GM18517 (cell line): ENCODE measurements around the gene ARHGEF11.

ENCODE experiments used
- ATAC-seq: cut with Tn5 transposase; IDR thresholded peaks from one replicate; pipeline ENCODE4 v1.9.1; 2021; ENCODE audit warnings: mild to moderate bottlenecking, moderate library complexity; ENCODE audit not compliant: unreplicated experiment

The ARHGEF11 gene

DNA sequence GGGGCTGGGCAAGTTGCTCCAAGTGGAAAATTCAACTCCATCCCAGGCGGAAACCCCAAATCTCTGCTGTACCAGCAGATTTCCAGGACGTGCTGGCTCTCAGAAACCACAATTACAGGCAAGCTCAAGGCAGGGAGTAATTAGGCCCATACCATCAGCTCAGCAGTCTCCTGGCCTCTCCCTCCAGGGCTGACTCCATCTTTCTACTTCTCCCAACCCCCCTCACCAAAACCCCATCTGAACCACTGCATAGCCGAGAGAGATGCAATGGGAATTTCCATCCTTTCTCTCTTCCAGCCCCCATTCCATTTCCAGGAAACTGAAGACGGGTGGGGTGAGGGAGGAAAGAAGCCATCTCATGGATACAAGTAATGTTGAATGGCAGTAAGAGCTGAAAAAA, 41.2 kb downstream of the ARHGEF11 start:
- ATAC-seq: no peak

GRCh38 chr1:157001304-157001703, 44.2 kb downstream of the ARHGEF11 start:
- no peak for ATAC-seq

GRCh38 chr1:157000686-157001085, 44.9 kb downstream of the ARHGEF11 start:
- no peak for ATAC-seq

- ATAC-seq: no peak
These were observed 45.8 kb downstream of the ARHGEF11 start for GRCh38 chr1:156999596-157000320.

DNA sequence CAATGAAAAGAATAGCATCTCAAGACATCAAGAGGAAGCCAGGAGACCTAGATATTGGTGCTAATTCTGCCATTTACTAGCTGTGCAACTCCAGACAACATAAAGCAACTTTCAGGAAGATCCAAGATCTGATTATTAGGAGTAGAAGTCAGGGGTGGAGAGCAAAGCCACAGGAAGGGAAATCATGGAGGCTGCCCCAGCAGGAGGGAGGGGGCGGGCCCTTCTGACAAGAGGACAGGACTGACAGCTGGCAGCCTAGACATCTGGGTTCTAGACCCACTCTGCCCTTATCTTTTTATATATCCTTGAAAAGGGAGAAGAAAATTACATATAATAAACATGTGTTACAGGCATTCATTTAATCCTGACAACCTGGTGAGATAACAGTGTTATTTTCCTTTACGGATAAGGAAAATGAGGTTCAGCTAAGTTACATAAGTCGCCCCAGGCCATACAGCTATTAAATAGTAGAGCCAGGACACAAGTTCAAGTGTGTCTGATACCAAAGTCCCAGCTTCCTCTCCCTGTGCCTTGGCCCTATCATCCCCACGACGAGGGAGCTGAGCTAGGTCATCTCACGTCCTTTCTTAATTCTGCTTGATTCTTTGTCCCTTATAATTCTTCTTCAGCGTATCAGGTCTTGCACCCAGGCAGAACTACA, 46.6 kb downstream of the ARHGEF11 start:
- ATAC-seq: no peak

DNA sequence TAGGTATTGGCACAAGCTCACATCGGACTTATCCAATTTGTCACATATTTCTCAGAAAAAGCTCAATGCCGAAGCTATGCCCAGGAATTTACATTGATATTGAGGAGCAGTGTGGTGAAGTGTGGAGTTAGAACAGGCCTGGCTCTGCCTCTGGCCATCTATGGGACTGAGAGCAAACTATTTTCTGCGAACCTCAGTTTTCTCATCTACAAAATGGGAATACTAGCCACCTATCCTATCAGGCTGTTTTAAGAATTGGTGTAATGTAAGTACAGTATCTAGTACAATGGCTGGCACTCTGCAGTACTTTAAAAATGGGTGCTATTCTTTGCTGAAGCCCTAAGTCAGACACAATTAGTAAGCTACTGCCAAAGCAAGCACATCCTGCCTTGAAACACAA, 47.2 kb downstream of the ARHGEF11 start:
- ATAC-seq: no peak

DNA sequence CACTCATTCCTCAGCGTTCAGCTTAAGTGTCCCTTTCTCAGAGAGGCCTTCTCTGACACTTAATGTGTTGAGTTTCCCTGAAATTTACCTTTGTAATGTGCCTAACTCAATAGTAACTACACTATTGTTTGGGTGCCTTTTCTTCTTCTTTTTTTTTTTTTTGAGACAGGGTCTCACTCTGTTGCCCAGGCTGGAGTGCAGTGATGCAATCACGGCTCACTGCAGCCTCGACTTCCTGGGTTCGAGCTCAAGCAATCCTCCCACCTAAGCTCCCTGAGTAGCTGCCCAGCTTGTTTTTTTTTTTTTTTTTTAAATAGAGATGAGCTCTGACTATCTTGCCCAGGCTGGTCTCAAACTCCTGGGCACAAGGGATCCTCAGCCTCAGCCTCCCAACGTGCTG, 50.1 kb downstream of the ARHGEF11 start:
- no peak for ATAC-seq

DNA sequence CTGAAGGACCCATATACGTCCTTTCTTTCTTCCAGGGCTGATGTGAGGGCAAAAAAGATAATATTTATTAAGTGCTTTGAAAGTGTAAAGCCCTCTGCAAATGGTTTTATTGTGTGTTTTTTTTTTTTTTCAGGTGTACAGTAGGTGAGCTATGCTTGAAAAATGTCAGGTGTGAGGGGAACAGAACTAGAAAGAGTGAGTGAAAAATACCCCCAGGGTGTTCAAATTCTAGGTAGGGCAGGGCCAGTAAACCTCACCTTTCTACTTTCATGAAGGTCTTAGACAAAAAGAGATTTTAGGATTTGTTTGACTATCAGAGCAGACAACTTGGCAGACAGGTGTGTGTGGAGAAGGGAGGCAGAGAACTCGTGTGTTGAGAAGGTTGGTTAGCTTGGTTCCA, 51.3 kb downstream of the ARHGEF11 start:
- ATAC-seq: no peak

DNA sequence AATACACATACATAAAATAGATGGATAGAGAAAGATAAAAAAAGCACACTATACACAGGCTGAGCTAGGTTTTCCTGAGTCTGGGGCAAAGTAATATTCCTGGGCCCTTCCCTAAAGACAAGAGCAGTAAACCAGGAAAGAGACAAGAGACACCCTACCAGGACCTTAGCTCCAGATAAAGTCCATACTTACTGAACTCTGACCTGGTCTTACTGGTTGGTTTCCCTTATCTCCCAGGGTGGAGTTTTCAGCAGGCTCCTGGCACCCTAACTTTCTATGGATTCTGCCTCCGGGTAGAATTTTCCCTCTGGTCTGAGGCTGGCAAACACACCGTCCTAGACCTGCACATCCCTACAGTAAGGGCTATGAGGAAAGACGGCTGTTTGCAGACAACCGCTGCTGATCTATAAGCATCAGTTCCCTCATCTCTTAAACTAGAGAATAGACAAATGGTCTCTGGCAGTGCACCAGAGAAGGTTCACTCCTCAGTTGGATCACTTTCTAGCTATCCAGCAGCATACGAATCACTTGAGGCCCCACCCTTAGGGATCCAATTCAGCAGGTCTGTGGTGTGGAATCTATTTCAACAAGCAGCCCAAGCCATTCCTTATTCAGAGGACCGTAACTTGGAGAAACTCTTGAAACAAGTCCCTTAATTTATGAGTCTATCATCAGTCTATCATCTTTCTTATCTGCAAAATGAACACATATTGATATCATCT, 52.0 kb downstream of the ARHGEF11 start:
- no peak for ATAC-seq

GRCh38 chr1:156992215-156992614, 53.3 kb downstream of the ARHGEF11 start:
- no peak for ATAC-seq

- ATAC-seq: no peak
These were observed 57.8 kb downstream of the ARHGEF11 start for GRCh38 chr1:156987715-156988114.

DNA sequence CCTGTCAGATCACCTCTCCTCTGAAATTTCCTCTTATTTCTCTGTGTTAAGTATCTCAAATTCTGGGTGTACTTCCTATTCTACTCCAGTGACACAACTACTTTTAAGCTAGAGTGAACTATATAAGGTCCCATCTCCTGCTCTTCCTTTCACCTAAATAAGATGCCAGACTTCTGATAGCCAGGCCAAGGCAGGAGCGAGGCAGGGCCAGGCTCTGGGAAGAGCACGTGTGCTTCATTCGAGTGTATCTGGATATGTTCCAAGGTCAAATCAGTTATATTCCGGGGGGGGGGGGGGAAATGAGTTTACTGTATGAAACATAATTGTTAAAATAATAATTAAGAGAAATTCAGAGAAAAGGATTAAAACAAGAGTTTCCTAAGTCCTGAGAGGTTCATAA, 65.0 kb downstream of the ARHGEF11 start:
- ATAC-seq: no peak

GRCh38 chr1:156975084-156975483, 70.5 kb downstream of the ARHGEF11 start:
- ATAC-seq: no peak

DNA sequence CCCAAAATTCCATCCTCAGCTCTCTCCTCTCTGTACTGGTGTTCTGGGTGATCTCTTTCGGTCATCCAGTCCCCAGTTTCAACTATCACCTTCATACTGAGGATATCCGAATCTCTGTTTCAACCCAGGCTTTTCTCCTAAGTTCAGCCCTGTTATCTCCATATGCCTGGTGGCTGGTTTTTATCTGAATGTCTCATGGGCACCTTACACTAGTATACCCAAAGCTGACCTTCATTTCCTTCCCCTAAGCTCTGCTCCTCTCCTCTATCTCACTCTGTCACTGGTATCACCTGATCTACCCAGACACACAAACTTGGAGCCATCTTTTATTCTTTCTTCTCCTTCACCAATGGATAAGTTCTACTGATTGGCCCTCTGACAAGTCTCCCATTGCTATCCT, 72.1 kb downstream of the ARHGEF11 start:
- no peak for ATAC-seq

GRCh38 chr1:156970017-156970416, 75.5 kb downstream of the ARHGEF11 start:
- no peak for ATAC-seq

DNA sequence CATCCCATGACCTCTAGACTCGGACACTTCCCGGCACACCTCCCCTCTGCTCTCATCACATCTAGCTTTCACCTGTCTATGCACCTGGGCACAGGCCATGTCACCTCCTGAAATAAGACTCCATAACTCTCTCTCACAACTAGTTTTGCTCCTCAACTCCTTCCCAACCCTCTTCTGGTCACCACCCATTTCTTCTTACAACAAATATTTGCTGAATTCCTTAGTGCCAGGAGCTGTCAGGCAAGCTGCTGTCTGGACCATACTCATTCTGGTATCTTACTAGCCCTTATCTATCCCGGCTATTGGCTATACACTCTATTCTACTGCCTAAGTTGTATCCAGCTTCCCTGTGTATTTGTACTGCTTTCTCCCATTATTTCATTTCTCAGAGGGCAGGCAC, 76.0 kb downstream of the ARHGEF11 start:
- ATAC-seq: no peak

GRCh38 chr1:156964441-156964840, 81.1 kb downstream of the ARHGEF11 start:
- ATAC-seq: no peak

DNA sequence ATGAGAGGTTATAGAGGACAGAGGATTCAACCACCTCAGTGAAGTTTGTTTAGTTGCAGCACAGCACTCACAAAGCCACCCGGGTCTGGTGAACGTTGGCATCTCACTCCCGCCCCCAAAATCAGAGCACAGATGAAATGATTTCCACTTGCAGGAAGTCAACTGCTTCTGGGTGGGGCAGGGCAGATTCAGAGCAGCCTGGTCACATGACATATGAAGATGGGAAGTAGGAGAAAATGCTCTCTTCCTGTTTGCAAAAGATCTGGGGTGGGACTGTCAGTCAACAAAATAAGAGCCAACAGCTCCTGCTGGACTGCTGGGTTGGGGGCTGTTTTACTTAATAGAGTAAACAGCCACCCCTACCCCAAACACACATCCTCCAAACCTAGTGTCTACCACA, 81.9 kb downstream of the ARHGEF11 start:
- no peak for ATAC-seq

- no peak for ATAC-seq
These were observed 83.8 kb downstream of the ARHGEF11 start for GRCh38 chr1:156961709-156962108.

GRCh38 chr1:156959925-156960324, 85.6 kb downstream of the ARHGEF11 start:
- no peak for ATAC-seq

GRCh38 chr1:156959414-156959813, 86.1 kb downstream of the ARHGEF11 start:
- ATAC-seq: no peak

GRCh38 chr1:156958247-156958714, 87.3 kb downstream of the ARHGEF11 start:
- ATAC-seq: no peak
